Mesenchymal stem cell (in vitro differentiated cells and primary cell): Measurements from ENCODE around the gene CCDC78.

ENCODE experiments used
- DNase-seq: peaks from one replicate; pipeline ENCODE4 v3.0.0-alpha.2; 2013
- H2AFZ ChIP-seq: one replicate; pipeline ENCODE4 v1.6.1; 2013; ENCODE audit warnings: low read depth, mild to moderate bottlenecking, control low read depth, inconsistent platforms, low read length, moderate library complexity
- H2AK5ac ChIP-seq: 2 replicates; pipeline ENCODE4 v1.6.1; 2013; ENCODE audit warnings: low read length, moderate library complexity, mild to moderate bottlenecking, inconsistent platforms; ENCODE audit not compliant: severe bottlenecking
- H2BK120ac ChIP-seq: one replicate; pipeline ENCODE4 v1.6.1; 2013; ENCODE audit warnings: low read depth, mild to moderate bottlenecking, inconsistent platforms, low read length, moderate library complexity
- H2BK12ac ChIP-seq, 2 experiments: one replicate each; pipeline ENCODE4 v1.6.1; 2013; ENCODE audit warnings: inconsistent platforms in 2 of 2, low read length in 2 of 2, mild to moderate bottlenecking in 2 of 2, moderate library complexity in 2 of 2, control low read depth in 1 of 2
- H2BK15ac ChIP-seq: one replicate; pipeline ENCODE4 v1.6.1; 2013; ENCODE audit warnings: mild to moderate bottlenecking, low read depth, inconsistent platforms; ENCODE audit not compliant: poor library complexity, severe bottlenecking
- H2BK5ac ChIP-seq: 2 replicates; pipeline ENCODE4 v1.6.1; 2013; ENCODE audit warnings: low read depth, mild to moderate bottlenecking, low read length, control low read depth, inconsistent platforms; ENCODE audit not compliant: poor library complexity, severe bottlenecking
- H3K14ac ChIP-seq, 2 experiments: one replicate each; pipeline ENCODE4 v1.6.1; 2013; ENCODE audit warnings: inconsistent platforms in 2 of 2, low read length in 2 of 2, control low read depth in 1 of 2, mild to moderate bottlenecking in 1 of 2, moderate library complexity in 1 of 2
- H3K18ac ChIP-seq, 2 experiments: one replicate each; pipeline ENCODE4 v1.6.1; 2013; ENCODE audit warnings: inconsistent platforms in 2 of 2, low read length in 2 of 2, control low read depth in 1 of 2, low read depth in 1 of 2, mild to moderate bottlenecking in 1 of 2
- H3K23ac ChIP-seq, 2 experiments: one replicate each; pipeline ENCODE4 v1.6.1; 2013; ENCODE audit warnings: inconsistent platforms in 2 of 2, low read length in 2 of 2, mild to moderate bottlenecking in 2 of 2, moderate library complexity in 2 of 2, control low read depth in 1 of 2
- H3K27ac ChIP-seq: 2 replicates; pipeline ENCODE4 v1.5.1; 2013; ENCODE audit warnings: mild to moderate bottlenecking, moderate library complexity, low read length, control low read depth, inconsistent platforms; ENCODE audit not compliant: poor library complexity, severe bottlenecking
- H3K27me3 ChIP-seq, 2 experiments: 2 replicates each; pipeline versions ENCODE4 v1.6.1 to v1.7.0; 2013; ENCODE audit warnings: low read length in 2 of 2, mild to moderate bottlenecking in 2 of 2, moderate library complexity in 2 of 2, control low read depth in 1 of 2, inconsistent platforms in 1 of 2; ENCODE audit not compliant: control insufficient read depth in 1 of 2, insufficient read depth in 1 of 2
- H3K36me3 ChIP-seq, 2 experiments: 2 replicates each; pipeline versions ENCODE4 v1.6.1 to v1.7.0; 2013; ENCODE audit warnings: low read length in 2 of 2, control low read depth in 1 of 2, inconsistent platforms in 1 of 2, low read depth in 1 of 2, mild to moderate bottlenecking in 1 of 2; ENCODE audit not compliant: insufficient read depth in 2 of 2, control insufficient read depth in 1 of 2
- H3K4ac ChIP-seq, 2 experiments: one replicate each; pipeline ENCODE4 v1.6.1; 2013; ENCODE audit warnings: inconsistent platforms in 2 of 2, low read length in 2 of 2, mild to moderate bottlenecking in 2 of 2, moderate library complexity in 2 of 2, control low read depth in 1 of 2, low read depth in 1 of 2
- H3K4me1 ChIP-seq: 2 replicates; pipeline ENCODE4 v1.6.1; 2013; ENCODE audit warnings: low read depth, low read length, control low read depth; ENCODE audit not compliant: control insufficient read depth, insufficient read depth
- H3K4me2 ChIP-seq: 2 replicates; pipeline ENCODE4 v1.6.1; 2013; ENCODE audit warnings: low read length, mild to moderate bottlenecking, inconsistent platforms; ENCODE audit not compliant: poor library complexity, severe bottlenecking
- H3K4me3 ChIP-seq, 2 experiments: 2 replicates each; pipeline versions ENCODE4 v1.5.1 to v1.7.0; 2013; ENCODE audit warnings: low read length in 2 of 2, mild to moderate bottlenecking in 2 of 2, control low read depth in 1 of 2, low read depth in 1 of 2; ENCODE audit not compliant: insufficient read depth in 1 of 2
- H3K79me1 ChIP-seq: replicated peaks from 2 replicates; pipeline ENCODE4 v1.6.1; 2013; ENCODE audit warnings: mild to moderate bottlenecking, control low read depth, low read length, inconsistent platforms; ENCODE audit not compliant: poor library complexity, severe bottlenecking
- H3K9ac ChIP-seq: 2 replicates; pipeline ENCODE4 v1.7.0; 2013; ENCODE audit warnings: mild to moderate bottlenecking, low read length, moderate library complexity
- H3K9me3 ChIP-seq: 2 replicates; pipeline ENCODE4 v1.7.0; 2013; ENCODE audit warnings: mild to moderate bottlenecking, low read length; ENCODE audit not compliant: control insufficient read depth
- H4K8ac ChIP-seq: one replicate; pipeline ENCODE4 v1.6.1; 2013; ENCODE audit warnings: inconsistent platforms, mild to moderate bottlenecking, low read length, moderate library complexity
- H4K91ac ChIP-seq: one replicate; pipeline ENCODE4 v1.6.1; 2013; ENCODE audit warnings: mild to moderate bottlenecking, low read length, inconsistent platforms
- WGBS: methylation state at CpG from one replicate; pipeline ENCODE4 v1.1.7; 2013; ENCODE audit warnings: mixed read lengths; 5-methylcytosine and 5-hydroxymethylcytosine counted together

CCDC78 gene

GRCh38 chr16:734981-735881 lies 9.0 kb upstream of the CCDC78 start:
- Histone ChIP-seq H3K27ac (no peak overlapping the region), H3K27me3 (no peaks in the 10 kb centered on the region), H2BK12ac (no peak overlapping the region), H4K91ac (no peak overlapping the region), H3K23ac (no peak overlapping the region), H2BK5ac (no peak overlapping the region), H2BK120ac (no peak overlapping the region), H3K4me3 (no peak overlapping the region), H2AFZ (no peak overlapping the region), H3K18ac (no peak overlapping the region), H3K14ac (no peak overlapping the region), H3K4me1 (peaks cover 11% of the 10 kb centered on the region), H4K8ac (no peak overlapping the region), H3K9me3 (no peaks in the 10 kb centered on the region), H3K79me1 (peaks cover 24% of the 10 kb centered on the region), H3K4ac (no peak overlapping the region), H3K4me2 (no peak overlapping the region), H3K9ac (no peak overlapping the region), H2AK5ac (no peak overlapping the region), H3K36me3 (peaks cover 64 to 92% of the 10 kb centered on the region in 2 experiments), H2BK15ac (no peak overlapping the region)
- 97% methylated on average over 25 of the region's 25 CpGs for WGBS
- DNase-seq: no peak

GRCh38 chr16:734208-734980 lies 8.2 kb upstream of the CCDC78 start:
- Histone ChIP-seq H2AFZ (no peak overlapping the region), H2BK12ac (no peak overlapping the region), H3K4me2 (no peak overlapping the region), H3K14ac (no peak overlapping the region), H3K23ac (no peak overlapping the region), H4K8ac (no peak overlapping the region), H3K4me3 (no peak overlapping the region), H2BK15ac (no peak overlapping the region), H3K9me3 (no peaks in the 10 kb centered on the region), H3K4me1 (peaks cover 4% of the 10 kb centered on the region), H2BK5ac (no peak overlapping the region), H3K79me1 (peaks cover 16% of the 10 kb centered on the region), H3K4ac (no peak overlapping the region), H2AK5ac (no peak overlapping the region), H3K9ac (no peak overlapping the region), H3K18ac (no peak overlapping the region), H3K36me3 (peaks cover 62 to 96% of the 10 kb centered on the region in 2 experiments), H3K27me3 (no peaks in the 10 kb centered on the region), H4K91ac (no peak overlapping the region), H2BK120ac (no peak overlapping the region), H3K27ac (no peak overlapping the region)
- no peak for DNase-seq
- WGBS: 97% methylated on average over 49 of the region's 49 CpGs

- 86% methylated on average over 34 of the region's 34 CpGs for WGBS
- H3K9me3 ChIP-seq: no peaks in the 10 kb centered on the region
- no peak overlapping the region for H2BK15ac ChIP-seq
- peaks cover 10% of the 10 kb centered on the region for H3K4me1 ChIP-seq
- H3K4ac ChIP-seq: no peak overlapping the region
- peaks cover 12% of the 10 kb centered on the region for H3K79me1 ChIP-seq
- H3K36me3 ChIP-seq: peaks cover 59 to 95% of the 10 kb centered on the region in 2 experiments
- H2BK5ac ChIP-seq: no peak overlapping the region
- H3K9ac ChIP-seq: no peak overlapping the region
- H3K14ac ChIP-seq: no peak overlapping the region
- no peak overlapping the region for H2BK120ac ChIP-seq
- no peak overlapping the region for H3K23ac ChIP-seq
- H3K4me3 ChIP-seq: no peak overlapping the region
- H3K27ac ChIP-seq: no peak overlapping the region
- H3K4me2 ChIP-seq: no peak overlapping the region
- H2AK5ac ChIP-seq: no peak overlapping the region
- H2BK12ac ChIP-seq: no peak overlapping the region
- DNase-seq: no peak
- no peak overlapping the region for H4K8ac ChIP-seq
- no peak overlapping the region for H3K18ac ChIP-seq
- no peaks in the 10 kb centered on the region for H3K27me3 ChIP-seq
- no peak overlapping the region for H4K91ac ChIP-seq
- H2AFZ ChIP-seq: no peak overlapping the region
These were observed 7.4 kb upstream of the CCDC78 start for GRCh38 chr16:733382-734207.
